GM13977 (cell line): Measurements from ENCODE around the gene ARIH1.
A peak's percentile ranks its signal among the peaks of the same experiment; 100 is the strongest.
"Not testable (repeated sequence)": the region's sequence is repeated elsewhere in the genome, so short reads cannot be mapped to it uniquely, and the experiment has no call there.

Experiments used
- DNase-seq: peaks from one replicate; pipeline ENCODE4 v3.0.0; 2012; ENCODE audit warnings: low spot score
- in situ Hi-C: fragments of 300-500 bp; cut with MboI; formaldehyde crosslinking; loops from one replicate; pipeline ENCODE4 v1.12.0; 2022; ENCODE audit warnings: low sequenced_read_pairs, low pct_unique_long_range_greater_than_20kb, mixed read lengths, inconsistent platforms; ENCODE audit not compliant: unreplicated experiment
- TF ChIP-seq, protein P1 (sequence below): IDR thresholded peaks from 2 replicates; pipeline ENCODE4 v1.5.1; 2012; ENCODE audit warnings: mild to moderate bottlenecking, control low read depth; ENCODE audit not compliant: insufficient read depth; ENCODE audit errors: extremely low read depth, missing control alignments

The ARIH1 gene

GRCh38 chr15:72473614-72474465 is at the start of gene ARIH1:
ARIH1 (plus strand) TSS chr15:72474330; CDS start chr15:72474640, 310 bp downstream.
- in situ Hi-C loops: no loop called here
- DNase-seq: peak; percentile 92
- TF ChIP-seq, protein P1, sequence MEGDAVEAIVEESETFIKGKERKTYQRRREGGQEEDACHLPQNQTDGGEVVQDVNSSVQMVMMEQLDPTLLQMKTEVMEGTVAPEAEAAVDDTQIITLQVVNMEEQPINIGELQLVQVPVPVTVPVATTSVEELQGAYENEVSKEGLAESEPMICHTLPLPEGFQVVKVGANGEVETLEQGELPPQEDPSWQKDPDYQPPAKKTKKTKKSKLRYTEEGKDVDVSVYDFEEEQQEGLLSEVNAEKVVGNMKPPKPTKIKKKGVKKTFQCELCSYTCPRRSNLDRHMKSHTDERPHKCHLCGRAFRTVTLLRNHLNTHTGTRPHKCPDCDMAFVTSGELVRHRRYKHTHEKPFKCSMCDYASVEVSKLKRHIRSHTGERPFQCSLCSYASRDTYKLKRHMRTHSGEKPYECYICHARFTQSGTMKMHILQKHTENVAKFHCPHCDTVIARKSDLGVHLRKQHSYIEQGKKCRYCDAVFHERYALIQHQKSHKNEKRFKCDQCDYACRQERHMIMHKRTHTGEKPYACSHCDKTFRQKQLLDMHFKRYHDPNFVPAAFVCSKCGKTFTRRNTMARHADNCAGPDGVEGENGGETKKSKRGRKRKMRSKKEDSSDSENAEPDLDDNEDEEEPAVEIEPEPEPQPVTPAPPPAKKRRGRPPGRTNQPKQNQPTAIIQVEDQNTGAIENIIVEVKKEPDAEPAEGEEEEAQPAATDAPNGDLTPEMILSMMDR: peak; percentile 54

DNA sequence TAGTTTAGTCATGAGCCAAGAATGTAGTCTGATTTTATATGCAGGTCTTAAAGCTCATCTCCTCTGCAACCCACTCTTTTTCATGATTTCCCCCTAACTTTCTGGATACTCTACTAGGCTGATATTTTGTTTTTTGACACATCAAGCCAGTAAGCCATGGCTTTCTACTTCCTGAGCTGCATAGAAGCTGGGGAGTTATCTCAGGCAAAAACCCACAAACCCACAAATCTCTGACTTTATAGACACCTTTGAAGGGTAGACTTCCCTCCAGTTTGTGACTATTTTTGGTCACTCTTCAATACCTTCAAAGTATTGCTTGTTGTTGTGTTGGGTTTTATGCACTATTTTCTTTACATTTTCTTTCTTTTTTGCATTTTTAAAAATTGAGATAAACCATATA is 47.4 kb upstream of the ARIH1 start:
- in situ Hi-C loops: no loop called here
- TF ChIP-seq, protein P1: no peak
- no peak for DNase-seq

DNA sequence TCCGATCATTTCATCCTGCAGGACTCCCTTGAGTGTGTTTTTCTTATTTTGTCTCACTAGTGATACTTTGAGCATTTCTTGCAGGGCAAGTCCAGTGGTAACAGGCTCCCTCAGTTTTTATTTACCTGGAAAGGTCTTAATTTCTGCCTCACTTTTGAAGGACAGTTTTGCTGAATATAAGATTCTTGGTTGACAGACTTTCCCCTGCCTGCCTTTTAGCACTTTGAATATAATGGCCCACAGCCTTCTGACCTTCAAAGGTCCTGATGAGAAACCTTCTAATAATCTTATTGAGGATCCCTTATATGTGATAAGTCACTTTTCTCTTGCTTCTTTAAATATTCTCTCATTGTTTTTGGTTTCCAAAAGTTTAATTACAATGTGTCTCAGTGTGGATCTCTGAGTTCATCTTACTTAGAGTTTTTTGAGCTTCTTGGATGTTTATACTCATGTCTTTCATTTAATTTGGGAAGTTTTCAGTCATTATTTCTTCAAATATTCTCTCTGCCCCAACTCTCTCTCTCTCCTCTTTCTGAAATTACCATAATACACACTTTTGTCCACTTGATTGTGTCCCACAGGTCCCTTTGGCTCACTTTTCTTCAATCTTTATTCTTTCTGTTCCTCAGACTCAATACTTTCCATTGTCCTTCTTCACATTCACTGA is 36.3 kb upstream of the ARIH1 start:
- TF ChIP-seq, protein P1: no peak
- in situ Hi-C loops: no loop called here
- no peak for DNase-seq

GRCh38 chr15:72442848-72443247 is 31.3 kb upstream of the ARIH1 start:
- in situ Hi-C loops, DNase-seq: not testable (repeated sequence)

DNA sequence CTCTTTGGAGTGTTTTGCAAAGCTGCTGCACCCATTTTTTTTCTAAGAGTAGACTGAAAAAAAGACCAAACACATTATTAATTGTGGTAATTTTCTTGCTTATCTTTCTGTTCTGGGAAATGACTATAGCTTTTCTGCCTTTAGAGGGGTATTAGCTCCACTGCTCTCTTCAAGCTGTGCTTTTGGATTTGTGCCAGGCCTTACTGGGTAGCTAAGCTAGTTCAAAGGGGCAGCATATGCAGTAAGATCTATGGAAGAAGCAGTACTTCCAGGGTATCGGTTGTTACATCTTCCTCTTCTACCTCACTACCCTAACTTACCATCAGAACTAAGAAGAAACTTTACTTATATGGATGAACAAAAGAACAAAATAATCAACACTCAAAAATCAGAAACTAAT is 28.7 kb upstream of the ARIH1 start:
- in situ Hi-C loops: no loop called here
- DNase-seq: no peak
- TF ChIP-seq, protein P1: no peak

DNA sequence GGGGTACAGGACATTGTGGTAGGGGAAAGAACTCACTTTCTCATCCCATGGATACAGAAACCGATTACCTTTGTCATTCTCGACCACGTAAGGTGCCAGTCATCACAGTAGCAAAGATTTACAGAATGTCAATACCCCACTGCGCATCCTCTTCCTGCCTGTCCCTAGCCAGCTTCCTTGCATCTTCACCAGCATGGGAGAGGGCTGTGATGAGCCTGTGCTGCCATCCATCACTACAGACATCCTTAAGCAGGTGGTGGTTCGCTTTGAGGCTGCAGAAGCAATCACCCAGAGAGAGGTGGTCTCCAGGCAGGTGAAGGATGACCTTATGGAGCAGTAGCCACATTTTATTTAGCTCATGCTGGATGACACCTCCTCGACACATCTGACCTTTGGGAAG is 23.3 kb upstream of the ARIH1 start:
- no peak for DNase-seq
- TF ChIP-seq, protein P1: no peak
- in situ Hi-C loops: no loop called here

GRCh38 chr15:72451224-72451623 is 22.9 kb upstream of the ARIH1 start:
- TF ChIP-seq, protein P1: no peak
- no peak for DNase-seq
- in situ Hi-C loops: no loop called here
